ENCODE results near the gene SGK1. TPM values are rescaled to one million over a fixed set of nuclear protein-coding genes. Genes with fewer than 3 reads are reported as not detected.

SGK1 gene
- total RNA-seq, 4 donors from 2014 or later = 95.1 to 919 (median 248) TPM

GRCh38 chr6:134314006-134314821 is 3.7 kb downstream of the SGK1 start:
- intact Hi-C loops (cut with DNase I; ENCODE audit: low total_unique reads) = no loop called here
- no peak for DNase-seq (ENCODE audit: low spot score in 2 of 2)
- H3K4me3 ChIP-seq (ENCODE audit: low read depth, poor library complexity, severe bottlenecking) = no peak overlapping the region
- 91 to 94% methylated on average over 4 of the region's 4 CpGs for WGBS, 2 donors
- TF ChIP-seq POLR2A (IDR thresholded peaks at IDR 0.05) = no peak
- no peak for TF ChIP-seq CTCF (IDR thresholded peaks at IDR 0.05)

- 87 to 89% methylated on average over 7 of the region's 7 CpGs for WGBS, 2 donors
- no peak for DNase-seq (ENCODE audit: low spot score in 2 of 2)
- TF ChIP-seq CTCF (IDR thresholded peaks at IDR 0.05) (no peak), POLR2A (IDR thresholded peaks at IDR 0.05) (no peak)
- intact Hi-C loops (cut with DNase I; ENCODE audit: low total_unique reads) = no loop called here
- no peak overlapping the region for H3K4me3 ChIP-seq (ENCODE audit: low read depth, poor library complexity, severe bottlenecking)
These were observed 5.8 kb downstream of the SGK1 start for GRCh38 chr6:134312038-134312660.

DNA sequence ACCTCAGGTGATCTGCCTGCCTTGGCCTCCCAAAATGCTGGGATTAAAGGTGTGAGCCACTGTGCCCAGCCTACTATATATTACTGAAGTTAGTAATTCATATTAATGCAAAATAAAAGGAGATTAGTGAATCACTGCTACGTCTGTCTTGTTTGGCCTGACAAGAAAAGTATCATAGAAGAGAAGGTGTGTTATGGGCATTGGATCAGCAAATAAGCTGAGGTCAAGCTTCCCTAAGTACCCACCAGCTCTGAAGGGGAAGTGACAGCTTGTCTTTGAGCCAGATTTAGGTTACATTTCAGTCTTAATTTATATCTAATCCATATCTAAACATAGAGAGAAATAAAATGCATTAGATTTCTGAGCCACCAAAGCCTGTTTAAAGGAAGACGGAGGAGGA is 7.1 kb downstream of the SGK1 start:
- WGBS, 2 donors = 89 to 90% methylated on average over 2 of the region's 2 CpGs
- H3K4me3 ChIP-seq (ENCODE audit: low read depth, poor library complexity, severe bottlenecking) = no peak overlapping the region
- TF ChIP-seq CTCF (IDR thresholded peaks at IDR 0.05) (no peak), POLR2A (IDR thresholded peaks at IDR 0.05) (no peak)
- intact Hi-C loops (cut with DNase I; ENCODE audit: low total_unique reads) = no loop called here
- no peak for DNase-seq (ENCODE audit: low spot score in 2 of 2)

- intact Hi-C loops (cut with DNase I; ENCODE audit: low total_unique reads) = no loop called here
- 86 to 89% methylated on average over 5 of the region's 5 CpGs for WGBS, 2 donors
- TF ChIP-seq CTCF (IDR thresholded peaks at IDR 0.05) = no peak
- TF ChIP-seq POLR2A (IDR thresholded peaks at IDR 0.05) = no peak
- no peak for DNase-seq (ENCODE audit: low spot score in 2 of 2)
- H3K4me3 ChIP-seq (ENCODE audit: low read depth, poor library complexity, severe bottlenecking) = no peak overlapping the region
These were observed 7.8 kb downstream of the SGK1 start for GRCh38 chr6:134309983-134310605.

DNA sequence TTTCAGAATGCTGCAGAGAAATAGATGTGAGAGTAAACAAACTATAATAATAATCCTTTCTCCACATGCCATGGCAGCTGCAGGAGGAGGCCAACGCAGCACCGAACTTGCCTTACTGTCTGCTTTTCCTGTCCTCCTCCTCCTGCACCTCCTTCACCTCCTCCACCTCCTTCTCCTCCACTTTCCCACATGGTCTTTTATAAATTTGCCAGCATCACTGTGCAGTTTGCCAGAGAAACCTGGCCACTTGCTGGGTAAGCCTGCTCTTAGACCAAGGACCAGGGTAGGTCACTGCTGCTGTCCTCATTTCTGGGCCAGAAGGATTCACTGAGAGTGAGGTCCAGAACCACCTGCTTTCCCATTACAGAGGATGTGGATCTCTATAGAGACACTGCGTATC is 8.7 kb downstream of the SGK1 start:
- TF ChIP-seq POLR2A (IDR thresholded peaks at IDR 0.05) (no peak), CTCF (IDR thresholded peaks at IDR 0.05) (no peak)
- 81 to 93% methylated on average over 3 of the region's 3 CpGs for WGBS, 2 donors
- intact Hi-C loops (cut with DNase I; ENCODE audit: low total_unique reads) = no loop called here
- H3K4me3 ChIP-seq (ENCODE audit: low read depth, poor library complexity, severe bottlenecking) = no peak overlapping the region
- DNase-seq (ENCODE audit: low spot score in 2 of 2) = no peak
